Stimulated activated CD8-positive, alpha-beta memory T cell treated with anti-CD3 and anti-CD28 coated beads, Interleukin-4, amount 100 ng/mL, for 24 hours (primary cell): Measurements from ENCODE around the gene SLU7.

Experiments used
- DNase-seq: peaks from one replicate; pipeline ENCODE4 v3.0.0-alpha.2; 2020; ENCODE audit warnings: low read depth

SLU7 gene

DNA sequence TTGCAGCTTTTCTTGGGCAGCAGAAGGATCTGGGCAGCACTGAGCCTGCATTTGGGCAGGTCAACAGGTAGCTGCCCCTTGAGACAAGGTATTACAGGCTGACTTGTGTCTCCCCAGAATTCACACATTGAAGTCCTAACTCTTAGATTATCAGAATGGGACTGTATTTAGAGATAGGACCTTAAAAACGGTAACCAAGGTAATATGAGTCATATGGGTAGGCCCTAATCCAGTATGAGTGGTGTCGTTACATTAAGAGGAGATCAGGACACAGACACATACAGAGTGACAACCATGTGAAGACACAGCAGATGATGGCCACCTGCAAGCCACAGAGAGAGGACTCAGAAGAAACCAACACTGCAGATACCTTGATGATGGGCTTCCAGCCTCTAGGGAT is 51.6 kb downstream of the SLU7 start:
- no peak for DNase-seq

DNA sequence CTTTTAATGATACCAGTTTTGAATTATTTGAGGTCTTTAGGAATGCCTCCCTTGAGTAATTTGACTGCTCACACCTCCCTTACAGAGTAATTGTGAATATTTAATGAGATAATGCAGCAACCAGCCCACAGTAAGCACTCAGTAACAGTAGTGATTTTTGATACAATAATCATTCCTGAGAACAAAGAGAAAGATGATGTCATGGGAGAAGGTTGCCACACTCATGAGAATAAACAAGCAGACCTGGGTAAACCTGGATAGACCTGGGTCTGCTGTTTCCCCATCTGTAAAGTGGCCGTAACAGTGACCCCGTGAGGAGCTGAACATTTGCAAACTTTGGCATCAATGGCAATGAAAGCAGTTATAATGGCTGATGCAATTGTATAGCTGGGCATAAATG is 52.7 kb downstream of the SLU7 start:
- DNase-seq: no peak

DNA sequence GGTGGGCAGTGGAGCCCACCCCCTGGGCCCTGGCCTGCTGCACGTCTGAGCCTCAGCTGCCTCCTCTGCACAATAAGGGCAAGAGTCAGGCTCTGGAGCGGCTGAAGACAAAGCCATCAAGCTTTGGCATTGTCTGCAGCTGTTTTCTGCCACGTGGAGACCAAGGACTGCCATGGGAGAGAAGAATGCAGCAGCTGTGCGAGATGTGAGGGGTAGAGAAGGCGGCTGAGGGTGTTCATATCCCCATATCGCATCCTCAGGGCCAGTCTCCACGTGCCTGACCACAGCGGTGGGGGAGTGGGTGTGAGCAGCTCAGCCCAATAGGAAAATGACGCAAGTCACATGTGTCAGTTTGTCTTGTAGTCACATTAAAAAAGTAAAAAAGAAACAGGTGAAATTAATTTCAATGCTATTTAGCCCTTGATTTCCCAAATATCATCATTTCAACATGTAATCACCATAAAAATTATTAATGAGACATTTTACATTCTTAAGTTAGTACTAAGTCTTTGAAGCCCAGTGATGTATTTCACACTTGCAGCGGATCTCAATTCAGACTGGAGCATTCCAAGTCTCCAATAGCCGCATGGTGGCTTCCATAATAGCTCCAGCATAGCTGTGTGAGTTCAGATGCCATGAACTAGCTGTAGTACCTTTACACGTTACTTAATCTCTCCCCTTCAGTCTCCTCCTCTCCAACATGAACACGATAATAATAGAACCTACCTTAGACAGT is 55.1 kb downstream of the SLU7 start:
- no peak for DNase-seq

DNA sequence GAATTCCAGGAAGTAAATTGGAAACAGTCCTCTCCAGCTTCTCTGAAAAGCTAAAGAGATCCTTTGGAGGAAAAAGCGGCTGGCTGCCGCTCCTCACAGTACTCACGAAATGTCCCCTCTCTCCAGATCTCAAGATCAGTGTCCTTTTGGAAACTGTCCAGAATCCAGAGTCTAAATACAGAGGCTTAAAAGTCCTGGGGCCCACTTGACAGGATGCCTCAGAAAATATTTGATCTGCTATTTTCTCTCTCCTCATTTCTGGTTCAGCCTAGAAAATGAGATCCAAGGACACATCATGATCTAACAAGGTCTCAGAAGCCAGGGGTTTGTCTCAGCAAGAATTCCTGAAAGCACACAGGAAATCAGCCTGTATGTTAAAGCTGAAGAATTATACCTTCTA is 55.7 kb downstream of the SLU7 start:
- DNase-seq: no peak

DNA sequence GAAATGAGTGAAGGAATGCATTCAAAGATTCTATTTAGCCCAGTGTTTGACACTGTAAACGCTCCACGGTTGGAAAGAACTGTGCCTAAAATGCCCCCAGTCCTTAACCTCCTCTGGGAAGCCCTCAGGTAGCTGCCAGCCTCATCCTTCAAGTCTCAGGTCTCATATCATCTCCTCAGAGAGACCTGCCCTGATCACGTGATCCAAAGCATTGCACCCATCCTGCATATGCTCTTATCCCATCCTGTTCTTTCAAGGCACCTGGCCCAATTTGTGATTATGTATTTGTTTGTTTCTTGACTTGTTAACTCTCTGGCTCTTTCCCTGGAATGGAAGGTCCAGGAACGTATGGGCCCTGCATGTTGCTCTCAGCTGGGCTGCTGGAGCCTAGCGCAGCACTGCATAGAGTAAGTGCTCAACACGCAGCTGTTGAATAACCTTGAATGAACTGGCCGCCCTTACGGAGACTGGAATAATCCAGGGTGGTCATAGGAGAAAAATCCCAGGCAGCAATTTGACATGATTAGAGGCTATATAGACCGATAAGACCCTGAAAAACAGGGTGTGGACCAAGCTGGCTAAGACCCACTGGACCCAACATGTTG is 57.2 kb downstream of the SLU7 start:
- no peak for DNase-seq

DNA sequence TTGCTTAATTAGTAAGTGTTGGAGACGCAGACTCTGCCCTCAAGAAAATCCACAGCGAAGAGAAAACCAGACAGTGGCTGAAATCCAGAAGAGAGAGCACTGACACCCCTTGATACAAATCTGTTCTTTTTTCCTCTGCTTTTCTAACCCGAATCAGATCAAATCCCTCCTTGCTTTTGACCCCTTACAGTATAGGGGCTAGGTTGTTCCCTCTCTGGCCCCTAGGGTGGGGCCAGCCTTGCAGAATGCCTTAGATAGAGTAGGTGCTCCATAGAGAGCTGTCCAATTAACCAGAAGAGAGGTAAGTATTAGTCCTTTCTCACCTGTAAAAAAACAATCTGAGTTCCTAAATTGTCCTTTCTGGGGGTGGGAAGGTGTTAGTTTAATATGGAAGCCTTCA is 58.6 kb downstream of the SLU7 start:
- DNase-seq: no peak

DNA sequence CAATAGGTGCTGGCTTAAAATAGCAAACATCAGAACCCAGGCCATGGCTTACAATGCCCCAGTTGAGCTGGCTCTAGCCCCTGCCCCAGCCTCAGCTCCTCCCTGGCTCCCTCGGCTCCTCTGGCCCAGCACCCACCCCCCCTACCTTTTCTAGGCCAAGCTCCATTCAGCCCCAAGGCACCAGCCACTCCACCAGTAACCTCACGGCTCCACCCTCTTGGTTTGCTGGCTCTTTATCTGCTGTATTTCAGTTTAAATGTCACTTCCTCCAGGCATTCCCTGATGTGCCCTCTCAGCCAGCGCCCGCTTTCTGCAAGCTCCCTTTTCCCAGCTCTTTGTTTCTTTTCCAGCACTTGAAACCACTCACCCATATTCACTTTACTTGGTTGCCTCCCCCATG is 59.1 kb downstream of the SLU7 start:
- DNase-seq: no peak

DNA sequence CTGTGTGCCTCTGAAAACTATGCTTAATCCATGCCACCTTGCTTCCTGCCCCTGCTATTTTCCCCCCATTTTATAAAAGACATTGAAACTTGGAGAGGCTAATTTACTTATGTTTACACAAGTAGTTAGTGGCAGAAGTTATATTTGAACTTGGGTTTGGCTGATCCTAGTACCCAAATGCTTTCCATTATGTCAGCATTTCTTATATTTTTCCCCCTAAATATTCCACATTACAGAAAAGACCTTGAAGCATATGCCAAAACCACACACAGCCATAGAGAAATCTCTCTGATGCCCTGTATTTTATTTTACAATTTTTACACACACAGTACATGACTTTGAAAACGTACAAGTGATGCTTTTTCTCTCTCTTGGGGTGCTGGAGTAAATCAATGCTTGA is 59.6 kb downstream of the SLU7 start:
- DNase-seq: no peak

DNA sequence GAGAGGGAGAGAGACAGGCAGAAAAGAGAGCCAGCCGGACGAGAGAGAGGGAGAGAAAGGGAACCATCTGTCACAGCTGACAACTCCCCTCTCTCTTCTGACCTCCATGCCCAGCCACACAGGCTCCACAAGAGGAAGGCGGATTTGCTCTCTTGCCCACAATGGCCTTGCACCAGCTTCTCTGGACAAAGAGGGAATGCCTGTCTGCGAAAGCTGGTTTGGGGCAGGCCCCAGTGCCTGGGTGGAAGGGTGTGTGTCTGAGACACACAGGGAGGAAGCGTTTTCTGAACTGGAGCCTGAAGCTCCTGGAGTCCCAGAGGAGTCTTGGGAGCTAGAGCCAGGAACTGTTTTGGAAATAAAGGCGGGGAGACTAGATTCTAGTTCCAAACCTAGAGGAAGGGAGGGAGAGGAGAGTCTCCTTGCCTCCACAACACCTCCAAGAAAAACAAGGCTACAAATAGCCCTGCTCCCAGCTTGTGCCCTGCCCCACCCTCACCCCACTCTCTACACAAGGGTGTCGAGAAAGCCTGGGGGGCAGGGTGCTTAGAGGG is 60.9 kb downstream of the SLU7 start:
- no peak for DNase-seq

DNA sequence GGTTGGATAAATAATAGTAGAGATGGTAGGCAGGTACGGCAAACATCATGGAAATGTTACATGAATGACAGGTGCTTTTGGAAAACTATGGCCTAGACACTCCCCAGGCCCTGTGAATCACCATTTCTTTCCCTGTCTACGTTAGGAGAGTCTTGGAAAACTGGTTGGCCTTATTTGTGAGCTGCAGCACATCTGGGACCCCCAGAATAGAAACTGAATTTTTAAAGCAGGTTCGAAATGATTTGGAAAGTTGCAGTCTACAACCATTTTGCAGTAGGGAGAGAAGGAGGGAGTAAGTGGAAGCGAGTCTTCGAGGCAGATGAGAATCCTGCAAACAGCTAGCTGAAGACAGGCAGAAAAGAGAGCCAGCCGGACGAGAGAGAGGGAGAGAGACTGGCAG is 61.5 kb downstream of the SLU7 start:
- DNase-seq: no peak

DNA sequence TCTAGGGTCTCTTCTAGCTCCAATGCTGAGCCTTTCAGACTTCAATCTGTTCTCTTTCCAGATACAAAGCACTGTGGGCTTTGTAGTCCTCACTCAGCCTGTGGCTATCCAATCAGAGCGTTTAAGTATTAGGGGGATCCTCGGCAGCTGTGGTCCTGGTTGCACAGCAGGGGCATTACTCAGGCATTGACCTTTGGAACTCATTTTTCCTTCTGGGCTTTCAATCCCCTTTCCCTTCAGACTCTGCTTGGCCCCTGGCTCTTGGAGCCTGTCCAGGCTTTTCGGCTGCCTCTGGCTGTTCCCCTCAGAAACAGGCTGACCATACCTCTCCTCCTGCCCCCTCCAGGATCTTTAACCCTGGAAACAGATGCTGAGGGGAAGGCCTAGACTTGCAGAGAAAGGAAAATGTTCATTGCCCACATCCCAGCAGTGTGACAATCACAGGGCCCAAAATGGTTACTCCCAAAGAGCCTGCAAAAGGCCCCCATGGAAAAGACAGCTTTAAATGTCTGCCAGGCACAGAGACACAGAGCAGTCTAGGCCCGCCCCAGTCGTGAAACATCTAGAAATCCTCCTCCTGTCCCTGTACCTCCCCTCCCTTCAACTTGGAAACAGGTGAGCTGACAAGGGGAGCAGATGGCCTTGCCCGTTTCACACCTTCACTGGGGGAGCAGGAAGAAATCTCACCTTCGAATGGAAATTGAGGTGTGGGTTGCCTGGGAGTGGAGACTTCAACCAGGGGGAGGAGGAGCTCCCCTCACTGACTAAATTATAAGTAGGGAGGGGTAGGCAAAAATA is 62.1 kb downstream of the SLU7 start:
- no peak for DNase-seq

DNA sequence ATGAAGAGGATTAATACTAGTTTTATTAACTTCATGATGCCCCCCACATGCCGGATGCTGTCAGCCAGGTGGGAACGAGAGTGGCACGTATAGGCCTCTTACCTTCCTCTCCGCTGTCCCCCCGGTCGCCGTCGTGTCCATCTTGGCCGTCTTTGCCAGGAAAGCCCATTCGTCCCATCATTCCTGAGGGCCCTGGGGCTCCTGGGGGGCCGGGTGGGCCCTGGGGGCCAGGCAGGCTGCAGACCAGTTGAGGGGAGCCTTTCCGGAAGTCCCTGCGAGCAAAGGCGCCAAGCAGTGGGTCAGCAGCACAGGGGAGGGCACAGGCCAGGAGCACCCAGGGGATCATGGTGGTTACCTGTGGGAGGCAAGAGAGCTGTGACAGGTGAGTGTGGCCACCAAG is 64.2 kb downstream of the SLU7 start:
- no peak for DNase-seq

DNA sequence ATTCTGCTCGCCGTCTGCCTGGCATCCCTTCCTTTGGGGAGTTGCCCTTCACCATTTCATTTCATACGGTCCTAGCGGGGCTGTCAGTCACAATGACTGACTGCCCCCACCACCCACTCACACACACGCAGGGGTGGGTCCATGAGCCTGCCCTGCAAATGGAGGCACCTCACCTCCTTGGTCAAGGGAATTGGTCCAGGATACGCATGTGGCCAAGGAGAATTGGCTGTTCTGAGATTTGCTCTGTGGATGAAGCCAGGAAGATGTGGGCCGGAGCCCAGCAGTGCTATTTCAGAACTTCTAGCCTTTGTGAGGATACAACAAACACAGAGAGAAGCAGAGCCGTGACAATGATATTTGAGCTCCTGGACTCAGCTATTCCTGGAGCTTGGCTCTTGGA is 65.5 kb downstream of the SLU7 start:
- DNase-seq: no peak

DNA sequence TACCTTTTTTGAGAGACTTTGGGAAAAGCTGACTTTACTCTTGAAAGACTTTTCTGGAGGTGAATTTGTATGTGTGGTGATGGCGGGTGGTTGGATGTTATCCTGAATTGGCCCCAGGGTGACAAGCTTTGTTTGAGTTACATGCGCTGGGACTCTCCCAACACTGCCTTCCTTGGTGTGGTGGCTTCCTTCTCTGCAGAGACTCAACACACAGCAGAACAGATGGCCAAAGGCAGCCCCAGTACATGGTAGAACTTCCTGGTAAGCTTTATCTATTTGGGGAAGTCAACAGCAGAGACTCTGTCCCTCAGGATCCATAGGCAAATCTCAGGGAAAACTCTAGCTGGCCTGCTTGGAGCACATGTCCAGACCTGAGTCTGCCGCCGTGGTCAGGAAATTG is 66.6 kb downstream of the SLU7 start:
- no peak for DNase-seq
